Heart right ventricle (tissue), 16 donors: ENCODE data around the gene TRIM46. TPM values are rescaled to one million over a fixed set of nuclear protein-coding genes. Genes with fewer than 3 reads are reported as not detected.

Experiments
- ATAC-seq, 8 donors: fragments of 200-7000 bp; cut with Tn5 transposase; one replicate each; pipeline ENCODE4 v1.9.1; 2020; ENCODE audit warnings: mild to moderate bottlenecking in 8 of 8, moderate library complexity in 8 of 8, moderate number of reproducible peaks in 1 of 8
- DNase-seq, 2 donors: peaks; one replicate each; pipeline ENCODE4 v3.0.0-alpha.2; 2020
- H3K27ac ChIP-seq, 10 donors: fragments of 200-600 bp; sonication (generic) in 2 of 10; one replicate each; pipeline versions ENCODE4 v1.5.0 to v1.8.0; 2020 to 2022; ENCODE audit warnings: mild to moderate bottlenecking in 3 of 10
- H3K27me3 ChIP-seq, 7 donors: fragments of 200-600 bp; one replicate each; pipeline ENCODE4 v1.8.0; 2021 to 2022; ENCODE audit warnings: mild to moderate bottlenecking in 2 of 7
- H3K36me3 ChIP-seq, 9 donors: fragments of 200-600 bp; sonication (generic) in 1 of 9; one replicate each; pipeline versions ENCODE4 v1.5.0 to v1.8.0; 2020 to 2022; ENCODE audit warnings: mild to moderate bottlenecking in 2 of 9
- H3K4me1 ChIP-seq, 9 donors: fragments of 200-600 bp; sonication (generic) in 1 of 9; one replicate each; pipeline versions ENCODE4 v1.5.0 to v1.8.0; 2020 to 2022; ENCODE audit warnings: mild to moderate bottlenecking in 4 of 9
- H3K4me3 ChIP-seq, 10 donors: fragments of 200-600 bp; sonication (generic) in 2 of 10; one replicate each; pipeline versions ENCODE4 v1.5.0 to v1.8.0; 2020 to 2022; ENCODE audit warnings: mild to moderate bottlenecking in 7 of 10, moderate library complexity in 2 of 10
- H3K9me3 ChIP-seq, 11 donors: fragments of 200-600 bp in 10 of 11; sonication (generic) in 2 of 11; one replicate each; pipeline versions ENCODE4 v1.5.0 to v1.8.0; 2013 to 2022; ENCODE audit warnings: mild to moderate bottlenecking in 2 of 11, control low read depth in 1 of 11, moderate library complexity in 1 of 11
- CTCF ChIP-seq, 9 donors: fragments of 200-600 bp; sonication (generic) in 2 of 9; IDR thresholded peaks; one replicate each; pipeline versions ENCODE4 v1.5.0 to v1.8.0; 2021 to 2022; ENCODE audit warnings: antibody characterized with exemption in 9 of 9, mild to moderate bottlenecking in 5 of 9, moderate library complexity in 1 of 9
- WGBS, 2 donors: extraction: QIAGEN DNeasy Blood & Tissue Kit; methylation state at CpG; one replicate each; pipeline ENCODE4 v1.1.7; 2013; ENCODE audit warnings: inconsistent platforms in 1 of 2; 5-methylcytosine and 5-hydroxymethylcytosine counted together
- intact Hi-C, 10 donors: fragments of 100-400 bp; cut with DNase I; formaldehyde crosslinking; loops; one replicate each; pipeline versions ENCODE4 v1.11.1 to v1.14.2; 2022
- polyA plus RNA-seq, 2 donors: library from polyadenylated mRNA; stranded (reverse); fragments of 200-250 nt; gene quantifications; one replicate each; pipeline ENCODE4 v1.2.3, GENCODE V29; 2013
- total RNA-seq, 10 donors: library from RNA; stranded (reverse); fragmentation: NEBNext Ultra II Directional in 3 of 10; extraction: Animal tissue kit (Norgen Biotek cat#: 25700) in 3 of 10; gene quantifications; one replicate each; pipeline versions ENCODE4 v1.2.1 to v1.2.4, GENCODE V29; 2021 to 2023
- donor health status: Arrhythmogenic right ventricular cardiomyopathy.
- donor health status: ischemic (EF 13 %, LVEDD 7.1; RV severe dilation, severe dysfunction).
- donor health status: healthy with polysubstance abuse.
- donor health status: DM: no; HTN: yes; CAD: no.
- donor health status: DM: no; HTN: no; CAD: no.
- donor health status: ischemic (EF 25% LVEDD 6.9; RV normal size, moderate dysfunction).
- donor health status: ischemic (EF 25% LVEDD 5.7; RV mildly dilated, moderate dysfunction).
- donor health status: healthy.
- donor health status: DM: yes; HTN: yes; CAD: no.
- donor health status: Ischemic cardiomyopathy.
- donor health status: ischemic (EF 35%, LVEDD 5.7; RV mildly dilated, moderate dysfunction).
- donor health status: nonischemic (EF 11% LVEDD 7.7; RV severe dilation, severe dysfunction).
- donor health status: DM: yes; HTN: yes; CAD: no.
- donor health status: PGD.
- donor health status: ischemic (EF 29% LVEDD 5.4; RV normal size, mild dysfunction).
- donor health status: nonischemic (EF 23%, LVEDD 6.1; RV moderate dilation, normal function).

The TRIM46 gene
- total and polyA plus RNA-seq, 12 donors = 0.04 to 0.35 (median 0.09) TPM; not detected in 8

- Histone ChIP-seq H3K4me1 (peaks cover 5 to 46% (median 24%) of the 10 kb centered on the region in 9 donors), H3K4me3 (no peak overlapping the region), H3K27me3 (peaks cover 7 to 28% (median 19%) of the 10 kb centered on the region in 7 donors), H3K27ac (no peak overlapping the region), H3K36me3 (peaks cover 0 to 3% (median 0%) of the 10 kb centered on the region in 9 donors), H3K9me3 (no peaks in the 10 kb centered on the region)
- 61 to 62% methylated on average over 8 of the region's 8 CpGs for WGBS, 2 donors
- intact Hi-C loops = loop anchor here in 6 of 10 donors (1.0 to 10.0 kb wide), 5 partner anchors 46 to 51 kb away; no protein-coding TSS in a partner anchor
- peak; percentile 36 to 50 (median 44) for ATAC-seq
- peak; percentile 79 to 84 for DNase-seq
- peak; percentile 86 to 97 (median 93) for TF ChIP-seq CTCF (IDR thresholded peaks at IDR 0.05)
Measured at GRCh38 chr1:155176544-155177071, 3.0 kb downstream of the TRIM46 start.

- H3K36me3 ChIP-seq = no peaks in the 10 kb centered on the region
- H3K27me3 ChIP-seq = peaks cover 7 to 28% (median 19%) of the 10 kb centered on the region in 7 donors
- no peak for DNase-seq
- H3K27ac ChIP-seq = no peak overlapping the region
- TF ChIP-seq CTCF (IDR thresholded peaks at IDR 0.05) = no peak
- no peak overlapping the region for H3K4me3 ChIP-seq
- intact Hi-C loops = loop anchor here in 5 of 10 donors (2.0 to 10.0 kb wide), 4 partner anchors 45 to 50 kb away; no protein-coding TSS in a partner anchor
- H3K4me1 ChIP-seq = peaks cover 3 to 39% (median 17%) of the 10 kb centered on the region in 9 donors
- ATAC-seq = no peak
- no peaks in the 10 kb centered on the region for H3K9me3 ChIP-seq
- WGBS, 2 donors = 81 to 82% methylated on average over 11 of the region's 11 CpGs
Measured at GRCh38 chr1:155177192-155177917, 3.7 kb downstream of the TRIM46 start.

GRCh38 chr1:155177918-155178281, 4.3 kb downstream of the TRIM46 start:
- H3K27ac ChIP-seq = peak overlapping the region in 1 of 10 donors; percentile 36
- H3K27me3 ChIP-seq = peaks cover 7 to 28% (median 19%) of the 10 kb centered on the region in 7 donors
- intact Hi-C loops = loop anchor here in 5 of 10 donors (2.0 to 10.0 kb wide), 4 partner anchors 44 to 49 kb away; no protein-coding TSS in a partner anchor
- no peaks in the 10 kb centered on the region for H3K36me3 ChIP-seq
- no peak for TF ChIP-seq CTCF (IDR thresholded peaks at IDR 0.05)
- DNase-seq (no peak), ATAC-seq (no peak)
- no peaks in the 10 kb centered on the region for H3K9me3 ChIP-seq
- peaks cover 2 to 36% (median 14%) of the 10 kb centered on the region in 9 donors for H3K4me1 ChIP-seq
- 96 to 98% methylated on average over 9 of the region's 9 CpGs for WGBS, 2 donors
- H3K4me3 ChIP-seq = peak overlapping the region in 1 of 10 donors; percentile 46

GRCh38 chr1:155178441-155179111, 4.9 kb downstream of the TRIM46 start:
- 81 to 83% methylated on average over 30 of the region's 30 CpGs for WGBS, 2 donors
- DNase-seq = no peak

More at GRCh38 chr1:155178441-155179111, 4.9 kb downstream of the TRIM46 start:
- Histone ChIP-seq H3K4me1 (peaks cover 2 to 32% (median 10%) of the 10 kb centered on the region in 9 donors), H3K36me3 (no peaks in the 10 kb centered on the region), H3K9me3 (no peaks in the 10 kb centered on the region), H3K27ac (peak overlapping the region in 1 of 10 donors; percentile 36), H3K27me3 (peaks cover 7 to 26% (median 19%) of the 10 kb centered on the region in 7 donors), H3K4me3 (peak overlapping the region in 4 of 10 donors; percentile 7 to 46 (median 25))
- no peak for ATAC-seq
- intact Hi-C loops = loop anchor here in 3 of 10 donors (5.0 to 10.0 kb wide), 3 partner anchors 44 to 49 kb away; no protein-coding TSS in a partner anchor
- TF ChIP-seq CTCF (IDR thresholded peaks at IDR 0.05) = no peak
